ENCODE measurements around the gene PTRH1.

Gene PTRH1

DNA sequence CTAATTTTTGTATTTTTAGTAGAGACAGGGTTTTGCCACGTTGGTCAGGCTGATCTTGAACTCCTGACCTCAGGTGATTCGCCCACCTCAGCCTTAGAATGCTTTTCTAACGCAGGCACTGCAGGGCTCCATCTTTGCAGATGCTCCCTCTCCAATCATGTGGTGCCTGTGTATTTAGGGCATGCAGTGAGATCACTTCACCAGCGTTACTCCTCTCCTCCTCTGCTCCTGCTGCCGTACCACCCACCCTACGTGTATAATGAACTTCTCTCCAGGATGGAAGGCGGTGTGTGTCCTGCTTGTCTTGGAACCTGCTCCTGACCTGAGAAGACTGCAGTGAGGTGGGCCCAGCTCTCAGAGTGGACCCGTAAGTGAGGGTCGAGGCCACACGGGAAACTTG is 22.3 kb downstream of the PTRH1 start:
- no peak for DNase-seq

DNA sequence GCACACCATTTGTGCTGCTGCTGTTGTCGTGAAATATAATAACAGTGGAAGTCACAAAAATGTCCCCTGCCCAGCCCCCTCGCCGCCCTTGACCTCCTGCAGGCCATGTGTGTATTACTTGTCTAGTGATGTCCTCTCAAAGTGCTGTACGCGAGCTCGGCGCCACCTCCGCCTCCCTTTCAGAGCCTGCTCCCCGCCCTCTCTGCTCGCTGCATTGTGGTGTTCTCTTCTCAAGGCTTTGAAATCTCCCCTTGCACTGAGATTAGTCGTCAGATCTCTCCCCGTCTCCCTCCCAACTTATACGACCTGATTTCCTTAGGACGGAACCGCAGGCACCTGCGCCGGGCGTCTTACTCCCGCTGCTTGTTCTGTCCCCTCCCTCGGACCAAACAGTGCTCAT is 23.4 kb downstream of the PTRH1 start:
- DNase-seq = no peak

DNA sequence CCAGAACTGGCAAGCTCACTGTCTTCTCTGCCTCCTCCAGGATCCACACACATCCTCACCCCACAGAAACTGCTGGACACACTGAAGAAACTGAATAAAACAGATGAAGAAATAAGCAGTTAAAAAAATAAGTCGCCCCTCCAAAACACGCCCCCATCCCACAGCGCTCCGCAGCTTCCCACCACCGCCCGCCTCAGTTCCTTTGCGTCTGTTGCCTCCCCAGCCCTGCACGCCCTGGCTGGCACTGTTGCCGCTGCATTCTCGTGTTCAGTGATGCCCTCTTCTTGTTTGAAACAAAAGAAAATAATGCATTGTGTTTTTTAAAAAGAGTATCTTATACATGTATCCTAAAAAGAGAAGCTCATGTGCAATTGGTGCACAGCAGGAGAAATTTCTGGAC is 24.7 kb downstream of the PTRH1 start:
- DNase-seq = no peak

DNA sequence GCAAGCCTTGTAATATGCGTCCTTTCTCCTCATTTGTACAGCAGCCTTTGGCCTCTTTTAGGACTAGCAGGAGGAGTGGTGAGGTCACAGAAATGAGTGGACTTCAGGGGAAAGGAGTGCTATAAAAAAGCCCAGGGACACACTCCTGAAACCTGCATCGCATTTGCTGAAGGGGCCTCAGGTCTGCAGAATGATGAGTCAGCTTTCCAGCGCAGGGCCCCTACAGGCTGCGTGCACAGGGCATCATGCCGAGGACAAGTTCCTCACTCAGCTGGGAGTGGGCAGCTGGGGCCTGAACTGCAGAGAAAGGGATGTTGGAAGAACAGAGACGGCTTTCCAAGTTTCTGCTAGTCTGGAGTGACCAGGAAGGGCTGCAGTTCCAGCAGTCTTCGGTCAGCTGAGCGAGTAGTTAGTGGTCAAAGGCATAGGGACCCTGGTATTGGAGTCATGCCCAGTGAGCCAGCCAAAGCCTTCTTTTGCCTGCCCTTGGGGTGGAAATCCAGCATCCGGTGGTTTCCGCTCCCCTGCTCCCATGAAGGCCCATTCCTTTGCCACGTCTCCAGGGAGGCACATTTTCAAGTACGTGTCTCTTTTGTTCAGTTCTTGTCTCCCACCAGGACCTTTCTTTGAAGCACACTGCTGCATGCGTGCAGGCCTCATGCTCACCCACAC is 26.0 kb downstream of the PTRH1 start:
- no peak for DNase-seq

DNA sequence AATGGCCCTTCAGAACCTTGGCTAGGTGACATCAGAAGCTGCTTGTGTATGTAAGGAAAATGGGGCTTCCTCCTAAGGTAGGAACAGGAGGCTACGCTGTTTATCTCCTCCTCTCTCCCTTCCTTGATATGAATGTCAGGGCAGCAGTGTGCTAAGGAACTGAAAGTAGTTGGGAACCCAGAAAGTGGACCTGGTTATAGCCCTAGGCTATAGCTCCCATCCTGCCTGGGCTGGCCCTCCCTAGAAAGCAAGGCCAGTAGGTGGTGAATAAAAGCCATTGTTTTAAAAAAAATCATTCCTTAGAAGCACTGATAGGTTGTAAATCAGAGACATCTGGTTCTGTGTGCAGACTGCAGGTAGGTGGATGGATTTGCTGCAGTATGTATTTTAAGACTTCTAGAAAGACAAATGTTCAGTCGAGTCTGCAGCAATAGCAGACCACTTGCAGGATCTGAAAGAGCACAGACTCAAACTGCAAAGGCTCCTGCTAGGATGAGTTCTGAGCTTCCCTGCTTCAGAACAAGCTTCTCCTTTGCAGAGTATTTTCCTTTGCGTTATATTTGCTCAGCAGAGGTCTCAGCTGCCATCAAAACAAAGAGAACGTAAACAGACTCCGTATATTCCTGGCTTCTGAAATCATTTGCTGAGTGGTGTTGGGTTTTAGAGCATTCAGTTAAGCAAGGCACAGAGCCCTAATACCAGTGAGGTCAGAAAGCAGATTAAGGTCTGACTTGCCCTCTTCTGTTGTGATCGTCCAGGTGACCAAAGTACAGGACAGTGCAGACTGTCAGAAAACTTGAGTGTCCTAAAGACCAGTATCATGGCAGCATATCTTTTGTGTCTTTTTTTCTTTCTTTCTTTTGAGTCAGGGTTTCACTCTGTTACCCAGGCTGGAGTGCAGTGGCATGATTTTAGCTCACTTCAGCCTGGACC is 28.7 kb downstream of the PTRH1 start:
- no peak for DNase-seq

DNA sequence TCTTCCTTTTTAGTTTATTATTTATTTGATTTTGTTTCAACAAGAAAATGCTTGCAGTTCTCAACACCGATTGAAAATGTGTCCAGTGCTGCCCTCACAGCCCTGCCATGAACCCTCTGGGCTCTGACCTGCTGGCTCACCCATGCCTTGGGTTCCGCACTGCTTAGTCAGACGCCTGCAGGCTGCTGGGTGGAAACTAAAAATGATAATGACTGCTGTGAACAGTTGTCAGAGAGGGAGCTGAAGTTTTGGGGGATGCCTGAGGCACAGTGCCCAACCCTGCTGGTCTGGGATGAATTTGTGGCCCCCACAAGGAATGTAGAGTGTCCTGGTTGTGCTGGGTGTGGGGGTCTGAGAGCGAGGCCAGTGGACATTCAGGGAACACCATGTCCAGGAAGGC is 30.9 kb downstream of the PTRH1 start:
- DNase-seq = peak; percentile 37

DNA sequence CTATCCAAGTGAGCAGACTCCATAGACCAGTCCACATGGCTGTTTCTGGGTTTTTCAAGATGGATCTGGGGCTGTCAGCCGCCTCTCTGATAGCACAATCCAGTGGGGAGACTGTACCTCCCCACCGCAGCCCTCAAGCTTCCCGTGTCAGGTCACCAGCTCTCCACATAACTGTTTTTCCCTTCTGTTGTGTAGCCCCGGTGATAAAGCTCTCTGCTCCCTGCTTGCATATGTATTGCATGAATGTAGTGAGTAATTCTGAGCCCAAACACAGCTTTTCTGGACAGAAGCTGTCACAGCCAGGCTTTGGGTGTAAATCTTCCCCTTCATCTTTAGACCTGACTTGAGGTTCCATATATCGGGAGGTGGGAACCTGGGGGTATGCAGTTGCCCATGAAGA is 31.7 kb downstream of the PTRH1 start:
- DNase-seq = peak; percentile 63

DNA sequence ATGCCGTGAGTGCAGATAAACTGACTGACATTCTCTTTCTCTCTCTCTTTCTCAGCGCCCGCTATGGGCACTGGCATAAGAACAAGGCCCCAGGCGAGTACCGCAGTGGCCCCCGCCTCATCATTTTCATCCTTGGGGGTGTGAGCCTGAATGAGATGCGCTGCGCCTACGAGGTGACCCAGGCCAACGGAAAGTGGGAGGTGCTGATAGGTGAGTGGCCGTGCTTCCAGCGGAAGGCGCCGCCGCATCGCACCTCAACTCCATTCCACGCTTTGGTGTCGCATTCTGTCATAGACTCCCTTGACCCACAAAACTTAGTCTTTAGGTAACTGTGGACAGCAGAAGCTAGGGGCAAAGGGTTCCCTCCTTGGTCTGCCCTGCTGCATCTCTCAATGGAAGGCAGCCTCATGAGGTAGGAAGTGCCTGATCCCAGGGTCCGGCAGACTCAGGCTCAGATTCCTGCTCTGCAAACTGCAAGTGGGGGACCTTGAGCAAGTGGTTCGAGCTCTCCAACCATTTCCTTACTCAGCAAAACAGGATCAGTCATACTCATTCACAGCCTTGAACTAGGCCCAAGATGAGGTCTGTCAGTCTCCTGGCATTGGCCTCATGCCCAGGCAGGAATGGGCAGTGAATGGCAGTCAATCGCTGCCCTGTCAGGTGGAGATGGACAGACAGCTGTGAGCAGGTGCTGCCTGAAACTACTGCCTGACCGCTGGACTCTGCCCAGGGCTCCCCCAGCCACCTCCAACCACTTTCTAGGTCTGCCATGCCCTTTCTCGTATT is 32.9 kb downstream of the PTRH1 start:
- no peak for DNase-seq

DNA sequence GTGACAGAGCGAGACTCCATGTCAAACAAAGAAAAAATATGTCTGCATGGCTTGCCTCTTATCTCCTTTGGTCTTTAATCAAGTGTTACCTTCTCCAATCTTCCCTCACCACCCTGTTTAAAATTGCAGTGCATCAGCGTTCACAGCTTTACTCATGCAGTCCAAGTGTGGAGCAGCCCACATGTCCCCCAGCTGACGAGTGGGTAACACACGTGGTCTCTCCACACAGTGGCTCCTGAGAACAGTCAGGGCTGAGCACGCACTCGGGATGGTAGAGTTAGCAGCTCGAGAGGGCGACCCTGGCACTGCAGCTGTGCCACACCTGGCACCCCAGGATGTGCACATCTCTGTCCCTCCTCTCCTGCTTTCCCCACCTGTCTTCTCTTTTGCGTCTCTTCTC is 34.6 kb downstream of the PTRH1 start:
- no peak for DNase-seq

DNA sequence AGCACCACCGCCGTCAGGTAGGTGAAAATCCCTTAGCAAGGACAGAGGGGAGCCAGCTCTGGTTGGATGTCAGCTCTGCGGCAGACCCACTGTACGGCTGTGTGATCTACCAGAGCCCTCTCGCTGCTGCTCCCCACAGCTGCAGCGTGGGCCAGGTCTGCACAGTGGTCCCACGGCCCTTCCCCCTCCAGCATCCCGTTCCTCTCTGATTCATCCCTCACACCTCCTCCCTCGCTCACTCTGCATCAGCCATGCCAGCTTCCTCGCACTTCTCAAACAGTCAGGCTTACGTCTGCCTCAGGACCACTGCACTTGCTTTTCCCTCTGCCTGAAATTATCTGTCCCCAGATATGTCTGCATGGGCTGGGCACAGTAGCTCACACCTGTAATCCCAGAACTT is 35.2 kb downstream of the PTRH1 start:
- DNase-seq = no peak

DNA sequence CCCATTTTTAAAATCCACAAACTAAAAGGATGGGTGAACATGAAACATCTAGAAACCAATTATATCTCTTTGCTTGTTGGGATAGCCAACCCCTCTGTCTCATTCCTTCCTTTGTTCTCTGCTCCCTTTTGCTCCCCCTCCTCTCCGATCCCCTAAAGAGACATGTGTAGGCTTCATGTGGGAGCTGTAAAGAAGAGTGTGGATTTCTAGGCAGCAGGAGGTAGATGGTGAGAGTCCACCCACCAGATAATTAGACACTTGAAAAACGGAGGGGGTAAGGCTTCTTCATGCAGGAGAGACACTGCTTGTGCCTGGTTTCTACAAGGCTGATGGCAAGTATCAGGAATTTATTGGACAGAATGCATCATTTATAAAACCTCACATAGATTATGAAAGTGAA is 36.0 kb downstream of the PTRH1 start:
- DNase-seq = no peak

DNA sequence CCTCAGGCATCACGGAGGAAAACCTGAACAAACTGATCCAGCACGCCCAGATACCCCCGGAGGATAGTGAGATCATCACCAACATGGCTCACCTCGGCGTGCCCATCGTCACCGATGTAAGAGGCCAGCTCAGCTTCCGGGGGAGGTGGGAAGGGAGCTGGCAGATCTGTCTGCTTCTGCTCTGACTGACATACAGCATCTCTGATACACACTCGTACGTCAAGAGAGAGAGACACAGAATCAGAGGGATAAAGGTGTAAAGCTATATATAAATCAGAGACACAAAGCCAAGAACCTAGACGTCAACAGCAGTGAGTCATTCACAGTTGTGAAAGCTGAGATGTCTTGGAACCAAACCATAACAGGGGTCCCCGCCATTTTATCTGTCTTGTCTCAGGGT is 38.8 kb downstream of the PTRH1 start:
- DNase-seq = no peak

DNA sequence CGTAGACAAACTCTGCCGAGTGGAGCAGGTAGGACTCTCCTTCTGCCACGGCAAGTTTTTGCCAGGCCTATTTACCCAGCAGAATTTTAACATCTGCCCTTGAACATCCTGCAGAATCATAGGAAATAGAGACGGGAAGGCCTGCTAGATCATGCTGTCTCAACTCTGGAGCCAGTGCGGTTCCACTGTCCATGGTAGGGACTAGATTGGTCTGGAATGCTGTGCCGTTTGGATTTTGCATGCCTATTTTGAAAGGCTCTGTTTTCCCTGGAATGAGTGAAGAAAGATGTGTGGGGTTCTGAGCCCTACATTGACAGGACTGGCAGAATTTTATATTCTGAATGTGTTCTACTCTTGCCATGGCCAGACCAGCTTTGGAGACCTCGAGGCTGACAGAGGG is 42.2 kb downstream of the PTRH1 start:
- no peak for DNase-seq

DNA sequence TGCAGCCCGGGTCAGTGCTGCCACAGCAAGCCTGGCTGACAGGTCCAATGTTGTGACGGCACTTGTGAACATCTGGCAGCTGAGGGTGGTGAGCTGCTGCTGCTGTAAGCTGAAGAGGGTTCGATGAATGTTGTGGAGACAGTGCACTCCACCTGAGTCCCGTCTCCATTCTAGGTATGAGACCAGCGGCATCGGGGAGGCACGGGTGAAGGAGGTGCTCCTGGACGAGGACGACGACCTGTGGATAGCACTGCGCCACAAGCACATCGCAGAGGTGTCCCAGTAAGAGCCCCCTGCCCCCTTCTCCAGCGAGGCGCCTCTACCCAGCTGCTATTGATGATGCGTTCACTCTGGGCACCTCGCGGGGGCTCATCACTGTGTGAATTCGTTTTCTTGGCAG is 47.6 kb downstream of the PTRH1 start:
- no peak for DNase-seq

DNA sequence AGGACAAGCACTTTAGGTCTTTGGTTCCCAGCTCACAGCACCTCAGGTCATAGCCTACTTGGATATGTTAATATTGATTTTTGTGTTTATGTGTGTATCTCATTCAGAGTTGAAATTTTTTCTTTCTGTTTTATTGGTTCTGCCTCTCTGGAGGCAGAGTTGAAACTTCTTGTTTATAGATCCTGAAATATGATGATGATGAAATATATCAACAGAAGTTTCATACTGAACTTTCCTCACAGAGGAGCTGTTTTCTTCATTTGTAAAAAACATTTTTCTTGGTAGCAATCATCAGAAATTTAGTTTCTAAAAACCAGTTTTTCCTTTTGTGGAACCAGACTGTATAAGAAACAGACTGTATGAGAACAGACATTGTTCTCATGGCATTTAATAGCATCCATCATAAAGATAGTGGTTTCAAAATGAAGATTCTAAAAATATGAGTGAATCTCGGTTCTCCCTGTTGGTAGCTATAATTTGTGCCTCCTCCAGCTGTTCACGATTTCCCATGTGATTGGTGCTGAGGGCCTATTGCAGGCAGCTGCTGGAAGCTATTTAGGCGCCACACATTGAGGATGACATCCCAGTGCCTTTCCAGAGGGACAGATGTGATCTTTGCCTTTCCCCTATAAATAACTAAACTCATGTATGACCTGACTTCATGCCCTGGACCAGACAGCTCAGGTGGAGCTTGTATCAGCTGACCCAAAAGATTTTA is 48.2 kb downstream of the PTRH1 start:
- no peak for DNase-seq

DNA sequence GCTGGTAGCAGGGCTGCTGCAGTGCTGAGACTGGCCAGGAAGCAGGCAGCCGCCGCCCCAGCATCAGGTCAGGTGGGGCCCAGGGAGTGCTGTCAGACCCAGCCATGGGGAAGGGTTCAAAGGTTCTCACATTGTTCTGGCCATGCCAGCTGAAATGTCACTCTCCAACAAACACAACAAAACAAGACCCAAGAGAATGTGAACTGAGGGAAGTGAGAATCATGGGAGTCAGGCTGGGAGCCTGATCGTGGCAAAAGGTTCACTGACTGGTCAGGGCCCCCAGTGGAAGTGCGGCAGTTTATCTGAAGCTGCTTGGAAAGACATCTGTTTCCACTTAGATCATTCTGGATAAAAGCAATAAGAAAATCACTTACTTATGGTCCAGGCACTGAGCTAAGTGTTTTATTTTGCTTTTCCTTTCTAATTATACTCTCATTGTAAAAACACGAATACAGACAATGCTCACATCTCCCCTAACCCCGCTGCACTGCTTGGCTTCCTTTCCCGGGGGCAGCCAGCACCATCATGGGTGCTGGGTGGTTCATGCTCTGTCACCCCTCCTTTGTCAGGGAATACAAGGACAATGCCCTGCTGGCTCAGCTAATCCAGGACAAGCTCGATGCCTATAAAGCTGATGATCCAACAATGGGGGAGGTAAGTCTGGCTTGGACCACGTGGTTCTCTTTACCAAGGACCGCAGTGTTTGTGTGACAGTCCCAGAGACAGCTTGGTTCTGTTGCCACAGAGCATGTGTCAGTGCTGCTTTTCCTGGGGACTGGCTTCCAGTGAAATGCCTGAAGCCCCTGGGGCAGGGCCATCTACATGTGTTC is 50.6 kb downstream of the PTRH1 start:
- DNase-seq = peak; percentile 50

DNA sequence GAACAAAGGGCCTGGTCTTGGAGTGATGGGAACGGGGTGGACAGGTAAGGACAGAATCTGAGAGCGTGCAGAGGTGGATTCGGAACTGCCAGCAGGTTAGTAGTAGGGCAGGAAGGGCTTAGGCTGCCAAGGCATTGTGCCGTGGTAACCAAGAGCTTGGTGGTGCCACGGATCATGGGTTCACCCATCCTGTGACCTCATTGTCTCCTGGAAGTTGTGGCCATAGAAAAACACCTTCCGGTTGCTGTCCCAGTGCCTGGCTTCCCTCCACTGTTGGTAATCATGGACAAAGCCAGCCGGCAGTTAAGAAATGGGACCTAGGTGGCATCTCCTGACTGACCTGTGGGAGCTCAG is 51.2 kb downstream of the PTRH1 start:
- no peak for DNase-seq

All from fibroblast of skin of right quadriceps (primary cell).